ENCODE data around the gene GABRR1.

- TF ChIP-seq, protein P1, sequence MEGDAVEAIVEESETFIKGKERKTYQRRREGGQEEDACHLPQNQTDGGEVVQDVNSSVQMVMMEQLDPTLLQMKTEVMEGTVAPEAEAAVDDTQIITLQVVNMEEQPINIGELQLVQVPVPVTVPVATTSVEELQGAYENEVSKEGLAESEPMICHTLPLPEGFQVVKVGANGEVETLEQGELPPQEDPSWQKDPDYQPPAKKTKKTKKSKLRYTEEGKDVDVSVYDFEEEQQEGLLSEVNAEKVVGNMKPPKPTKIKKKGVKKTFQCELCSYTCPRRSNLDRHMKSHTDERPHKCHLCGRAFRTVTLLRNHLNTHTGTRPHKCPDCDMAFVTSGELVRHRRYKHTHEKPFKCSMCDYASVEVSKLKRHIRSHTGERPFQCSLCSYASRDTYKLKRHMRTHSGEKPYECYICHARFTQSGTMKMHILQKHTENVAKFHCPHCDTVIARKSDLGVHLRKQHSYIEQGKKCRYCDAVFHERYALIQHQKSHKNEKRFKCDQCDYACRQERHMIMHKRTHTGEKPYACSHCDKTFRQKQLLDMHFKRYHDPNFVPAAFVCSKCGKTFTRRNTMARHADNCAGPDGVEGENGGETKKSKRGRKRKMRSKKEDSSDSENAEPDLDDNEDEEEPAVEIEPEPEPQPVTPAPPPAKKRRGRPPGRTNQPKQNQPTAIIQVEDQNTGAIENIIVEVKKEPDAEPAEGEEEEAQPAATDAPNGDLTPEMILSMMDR (conservative IDR thresholded peaks at IDR 0.05 in 1 of 2, IDR thresholded peaks at IDR 0.05 in 1 of 2; ENCODE audit: low read depth in 1 of 2, low read length in 2 of 2), result no peak
- no peak for TF ChIP-seq EZH2 (IDR thresholded peaks at IDR 0.05; ENCODE audit: low read length, missing control alignments)
Measured at GRCh38 chr6:89146718-89147700, 70.1 kb downstream of the GABRR1 start.
